HUDEP-2 (cell line): ENCODE data around the gene CNMD.

Experiments used
- DNase-seq, 76 experiments: peaks; one replicate each; lab custom pipeline; 2025; ENCODE audit not compliant: unreplicated experiment in 76 of 76; lab: John Stamatoyannopoulos, UW

Gene CNMD

GRCh38 chr13:52739468-52740071, at the start of gene CNMD:
Gene CNMD (minus strand): TSS chr13:52739820. CDS start chr13:52739701, 119 bp downstream.
- no peak for DNase-seq

- no peak for DNase-seq
These were observed 48.4 kb upstream of the CNMD start for GRCh38 chr13:52788011-52788410.

- DNase-seq = no peak
These were observed 47.6 kb upstream of the CNMD start for GRCh38 chr13:52787235-52787634.

GRCh38 chr13:52786766-52787165, 47.1 kb upstream of the CNMD start:
- no peak for DNase-seq

- DNase-seq = no peak
These were observed 46.1 kb upstream of the CNMD start for GRCh38 chr13:52785739-52786138.

GRCh38 chr13:52784591-52785340, 45.1 kb upstream of the CNMD start:
- no peak for DNase-seq

GRCh38 chr13:52783943-52784342, 44.3 kb upstream of the CNMD start:
- DNase-seq = no peak

GRCh38 chr13:52782471-52783448, 43.1 kb upstream of the CNMD start:
- DNase-seq = no peak

GRCh38 chr13:52780611-52781010, 41.0 kb upstream of the CNMD start:
- no peak for DNase-seq

GRCh38 chr13:52780092-52780491, 40.5 kb upstream of the CNMD start:
- no peak for DNase-seq

- no peak for DNase-seq
These were observed 39.5 kb upstream of the CNMD start for GRCh38 chr13:52779103-52779502.

GRCh38 chr13:52776726-52777125, 37.1 kb upstream of the CNMD start:
- DNase-seq = no peak

- no peak for DNase-seq
These were observed 35.9 kb upstream of the CNMD start for GRCh38 chr13:52775511-52775910.

- DNase-seq = no peak
These were observed 28.4 kb upstream of the CNMD start for GRCh38 chr13:52767949-52768516.

GRCh38 chr13:52765611-52766390, 26.2 kb upstream of the CNMD start:
- no peak for DNase-seq

- DNase-seq = no peak
These were observed 20.5 kb upstream of the CNMD start for GRCh38 chr13:52760077-52760476.

GRCh38 chr13:52758114-52758513, 18.5 kb upstream of the CNMD start:
- no peak for DNase-seq

- DNase-seq = no peak
These were observed 11.6 kb upstream of the CNMD start for GRCh38 chr13:52751196-52751595.

- DNase-seq = no peak
These were observed 11.1 kb upstream of the CNMD start for GRCh38 chr13:52750713-52751112.

GRCh38 chr13:52749419-52749818, 9.8 kb upstream of the CNMD start:
- no peak for DNase-seq
